Nephron progenitor cell (in vitro differentiated cells): ENCODE results near the gene DPF3.
"Not testable (repeated sequence)": the region's sequence is repeated elsewhere in the genome, so short reads cannot be mapped to it uniquely, and the experiment has no call there.

ENCODE experiments used
- DNase-seq: peaks from one replicate; pipeline ENCODE4 v3.0.0; 2021
- H3K27ac Mint-ChIP-seq: 2 replicates; pipeline ENCODE4 v1.8.0; 2021; ENCODE audit warnings: mild to moderate bottlenecking, moderate library complexity, mixed read lengths
- H3K27me3 Mint-ChIP-seq: 2 replicates; pipeline ENCODE4 v1.8.0; 2021; ENCODE audit warnings: mild to moderate bottlenecking, low read depth, mixed read lengths; ENCODE audit not compliant: poor library complexity
- H3K36me3 Mint-ChIP-seq: 2 replicates; pipeline ENCODE4 v1.8.0; 2021; ENCODE audit warnings: low read depth, mixed read lengths
- H3K4me1 Mint-ChIP-seq: 2 replicates; pipeline ENCODE4 v1.8.0; 2021; ENCODE audit warnings: mixed read lengths
- H3K4me3 Mint-ChIP-seq: 2 replicates; pipeline ENCODE4 v1.8.0; 2021; ENCODE audit warnings: mild to moderate bottlenecking, moderate library complexity, mixed read lengths
- H3K9me3 Mint-ChIP-seq: 2 replicates; pipeline ENCODE4 v1.8.0; 2021; ENCODE audit warnings: mild to moderate bottlenecking, moderate library complexity, mixed read lengths
- CTCF ChIP-seq: fragments of 200-600 bp; sonication (generic); IDR thresholded peaks from 2 replicates; pipeline ENCODE4 v1.5.0; 2021; ENCODE audit warnings: antibody characterized with exemption

The DPF3 gene

GRCh38 chr14:72751276-72752033 is 142.4 kb downstream of the DPF3 start:
- H3K36me3 Mint-ChIP-seq: peaks cover 51% of the 10 kb centered on the region
- peaks cover 9% of the 10 kb centered on the region for H3K27me3 Mint-ChIP-seq
- peaks cover 27% of the 10 kb centered on the region for H3K9me3 Mint-ChIP-seq
- TF ChIP-seq CTCF: no peak
- peaks cover 18% of the 10 kb centered on the region for H3K4me1 Mint-ChIP-seq
- H3K27ac Mint-ChIP-seq: no peak overlapping the region
- H3K4me3 Mint-ChIP-seq: no peak overlapping the region
- no peak for DNase-seq

DNA sequence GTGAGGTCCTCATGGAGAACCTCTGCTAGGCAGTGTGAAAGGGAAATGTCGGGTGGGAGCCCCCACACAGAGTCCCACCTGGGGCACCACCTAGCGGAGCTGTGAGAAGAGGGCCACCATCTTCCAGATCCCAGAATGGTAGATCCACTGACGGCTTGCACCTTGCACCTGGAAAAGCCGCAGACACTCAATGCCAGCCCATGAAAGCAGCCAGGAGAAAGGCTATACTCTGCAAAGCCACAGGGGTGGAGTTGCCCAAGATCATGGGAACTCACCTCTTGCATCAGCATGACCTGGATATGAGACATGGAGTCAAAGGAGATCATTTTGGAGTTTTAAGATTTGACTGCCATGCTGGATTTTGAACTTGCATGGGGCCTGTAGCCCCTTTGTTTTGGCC is 145.0 kb downstream of the DPF3 start:
- not testable (repeated sequence) for H3K27me3 Mint-ChIP-seq, DNase-seq, H3K4me3 Mint-ChIP-seq, H3K27ac Mint-ChIP-seq
- Mint-ChIP-seq H3K4me1 (peaks cover 16% of the 10 kb centered on the region), H3K9me3 (peaks cover 27% of the 10 kb centered on the region), H3K36me3 (peaks cover 60% of the 10 kb centered on the region)

GRCh38 chr14:72747652-72748051 is 146.2 kb downstream of the DPF3 start:
- no peak for DNase-seq
- Mint-ChIP-seq H3K9me3 (peaks cover 27% of the 10 kb centered on the region), H3K4me3 (no peak overlapping the region), H3K36me3 (peaks cover 58% of the 10 kb centered on the region), H3K4me1 (peaks cover 29% of the 10 kb centered on the region), H3K27me3 (peaks cover 6% of the 10 kb centered on the region), H3K27ac (no peak overlapping the region)
- no peak for TF ChIP-seq CTCF

DNA sequence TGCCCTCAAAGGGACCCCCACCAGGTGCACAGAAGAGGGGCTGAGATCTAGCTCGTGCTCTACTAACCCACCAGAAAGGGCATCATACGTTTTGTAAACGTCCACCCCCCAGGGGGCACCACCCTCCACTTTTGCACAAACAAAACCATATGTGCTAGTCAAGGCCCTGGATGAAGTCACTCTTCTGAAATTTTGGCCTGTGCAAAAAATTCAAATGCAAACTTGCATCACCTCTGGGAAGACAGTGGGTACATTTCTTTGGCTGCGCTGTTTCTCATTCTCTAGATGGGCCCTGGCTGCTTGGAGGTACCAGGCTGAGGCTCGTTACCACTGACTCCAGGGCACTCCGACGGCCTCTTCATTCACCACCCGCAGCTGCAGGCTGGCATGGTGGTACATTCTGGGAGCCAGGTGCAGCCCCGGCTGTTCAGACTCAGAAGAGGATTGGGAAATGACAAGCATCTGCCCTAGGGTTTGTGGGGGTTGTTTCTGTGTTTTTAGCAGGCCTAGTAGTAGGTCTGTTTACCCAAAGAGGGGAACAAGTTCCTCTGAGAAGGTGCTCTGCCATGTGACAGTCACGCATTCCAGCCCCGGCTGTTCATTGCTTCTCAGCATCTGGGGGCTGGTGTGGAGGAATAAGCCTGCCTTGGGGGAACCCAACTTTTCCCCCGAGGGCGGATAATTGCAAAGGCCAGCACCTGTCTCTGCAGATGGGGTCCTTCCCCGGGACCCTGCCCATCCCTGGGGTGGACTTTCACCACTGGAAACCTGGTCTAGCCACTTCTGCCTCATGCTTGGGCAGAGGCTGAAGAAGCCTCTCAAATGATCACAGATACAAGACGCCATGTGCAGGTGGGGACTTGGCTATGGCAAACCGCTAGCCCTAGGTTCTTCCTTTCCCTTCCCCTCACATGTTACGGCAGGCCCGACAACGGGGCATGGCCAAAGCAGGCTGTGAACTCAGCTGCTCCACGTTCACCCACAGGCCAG is 147.6 kb downstream of the DPF3 start:
- TF ChIP-seq CTCF: no peak
- no peak overlapping the region for H3K27ac Mint-ChIP-seq
- DNase-seq: no peak
- peaks cover 51% of the 10 kb centered on the region for H3K36me3 Mint-ChIP-seq
- peaks cover 10% of the 10 kb centered on the region for H3K27me3 Mint-ChIP-seq
- no peak overlapping the region for H3K4me3 Mint-ChIP-seq
- peaks cover 43% of the 10 kb centered on the region for H3K4me1 Mint-ChIP-seq
- peaks cover 27% of the 10 kb centered on the region for H3K9me3 Mint-ChIP-seq

GRCh38 chr14:72745546-72745945 is 148.4 kb downstream of the DPF3 start:
- Mint-ChIP-seq H3K36me3 (peaks cover 46% of the 10 kb centered on the region), H3K9me3 (peaks cover 27% of the 10 kb centered on the region), H3K27ac (no peak overlapping the region), H3K4me3 (no peak overlapping the region), H3K4me1 (peaks cover 49% of the 10 kb centered on the region), H3K27me3 (peaks cover 10% of the 10 kb centered on the region)
- DNase-seq: no peak
- no peak for TF ChIP-seq CTCF

DNA sequence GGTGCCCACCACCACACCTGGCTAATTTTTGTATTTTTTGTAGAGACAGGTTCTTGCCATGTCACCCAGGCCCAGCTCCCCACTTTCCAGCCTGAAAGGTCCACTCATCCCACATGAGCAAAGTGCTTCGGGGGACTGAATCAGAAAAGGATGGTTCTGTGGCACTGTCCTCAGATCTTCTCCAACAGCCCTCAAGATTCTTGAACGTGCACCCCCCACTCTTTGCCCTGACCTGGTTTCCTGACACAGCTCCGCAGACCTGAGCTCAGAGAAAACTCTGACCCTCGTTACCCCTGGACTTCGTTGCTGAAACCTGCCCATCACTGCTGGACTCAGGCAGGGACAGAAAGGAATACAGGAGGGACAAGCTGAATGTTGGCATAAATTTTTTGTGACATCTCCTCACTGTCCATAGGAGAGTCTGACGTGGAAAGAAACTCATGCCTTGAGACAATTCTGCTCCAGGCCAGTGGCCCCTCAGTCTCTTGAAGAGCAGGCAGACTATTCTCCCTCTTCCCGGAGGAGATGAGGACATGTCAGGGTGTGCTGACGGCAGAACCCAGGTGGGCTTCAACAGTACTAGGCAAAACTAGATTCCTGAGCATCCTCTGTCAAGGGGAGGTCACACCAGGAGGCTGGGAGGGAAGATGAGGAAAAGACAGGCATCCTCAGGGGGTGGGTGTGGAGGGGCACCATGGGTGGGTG is 149.3 kb downstream of the DPF3 start:
- Mint-ChIP-seq H3K36me3 (peaks cover 37% of the 10 kb centered on the region), H3K4me1 (peaks cover 59% of the 10 kb centered on the region), H3K4me3 (no peak overlapping the region), H3K27ac (no peak overlapping the region), H3K27me3 (peaks cover 10% of the 10 kb centered on the region), H3K9me3 (peaks cover 26% of the 10 kb centered on the region)
- no peak for TF ChIP-seq CTCF
- DNase-seq: no peak
